Osteocyte (in vitro differentiated cells): ENCODE data around the gene SRC. TPM values are rescaled to one million over a fixed set of nuclear protein-coding genes. Genes with fewer than 3 reads are reported as not detected.

Source experiments
- DNase-seq: peaks from one replicate; pipeline ENCODE4 v3.0.0; 2021; ENCODE audit warnings: mixed read lengths; ENCODE audit not compliant: unreplicated experiment; ENCODE audit errors: extremely low spot score
- H3K27ac Mint-ChIP-seq: one replicate; pipeline ENCODE4 v1.8.0; 2021; ENCODE audit warnings: mild to moderate bottlenecking, mixed read lengths; ENCODE audit not compliant: unreplicated experiment
- H3K27me3 Mint-ChIP-seq: one replicate; pipeline ENCODE4 v1.8.0; 2021; ENCODE audit warnings: mixed read lengths; ENCODE audit not compliant: unreplicated experiment
- H3K36me3 Mint-ChIP-seq: one replicate; pipeline ENCODE4 v1.8.0; 2021; ENCODE audit warnings: mixed read lengths; ENCODE audit not compliant: unreplicated experiment
- H3K4me1 Mint-ChIP-seq: one replicate; pipeline ENCODE4 v1.8.0; 2021; ENCODE audit warnings: mixed read lengths; ENCODE audit not compliant: unreplicated experiment
- H3K4me3 Mint-ChIP-seq: one replicate; pipeline ENCODE4 v1.8.0; 2021; ENCODE audit warnings: mild to moderate bottlenecking, moderate library complexity, mixed read lengths; ENCODE audit not compliant: unreplicated experiment
- H3K9me3 Mint-ChIP-seq: one replicate; pipeline ENCODE4 v1.8.0; 2021; ENCODE audit warnings: mixed read lengths; ENCODE audit not compliant: unreplicated experiment
- total RNA-seq: library from RNA; stranded (reverse); gene quantifications from 2 replicates; pipeline ENCODE4 v1.2.1, GENCODE V29; 2021
- TF ChIP-seq, protein P1 (sequence below): fragments of 200-600 bp; sonication (generic); IDR thresholded peaks from 2 replicates; pipeline ENCODE4 v1.5.0; 2021; ENCODE audit warnings: antibody characterized with exemption, mild to moderate bottlenecking, moderate library complexity

The SRC gene
- total RNA-seq, 1 donor from 2014 or later = 32.5 TPM

DNA sequence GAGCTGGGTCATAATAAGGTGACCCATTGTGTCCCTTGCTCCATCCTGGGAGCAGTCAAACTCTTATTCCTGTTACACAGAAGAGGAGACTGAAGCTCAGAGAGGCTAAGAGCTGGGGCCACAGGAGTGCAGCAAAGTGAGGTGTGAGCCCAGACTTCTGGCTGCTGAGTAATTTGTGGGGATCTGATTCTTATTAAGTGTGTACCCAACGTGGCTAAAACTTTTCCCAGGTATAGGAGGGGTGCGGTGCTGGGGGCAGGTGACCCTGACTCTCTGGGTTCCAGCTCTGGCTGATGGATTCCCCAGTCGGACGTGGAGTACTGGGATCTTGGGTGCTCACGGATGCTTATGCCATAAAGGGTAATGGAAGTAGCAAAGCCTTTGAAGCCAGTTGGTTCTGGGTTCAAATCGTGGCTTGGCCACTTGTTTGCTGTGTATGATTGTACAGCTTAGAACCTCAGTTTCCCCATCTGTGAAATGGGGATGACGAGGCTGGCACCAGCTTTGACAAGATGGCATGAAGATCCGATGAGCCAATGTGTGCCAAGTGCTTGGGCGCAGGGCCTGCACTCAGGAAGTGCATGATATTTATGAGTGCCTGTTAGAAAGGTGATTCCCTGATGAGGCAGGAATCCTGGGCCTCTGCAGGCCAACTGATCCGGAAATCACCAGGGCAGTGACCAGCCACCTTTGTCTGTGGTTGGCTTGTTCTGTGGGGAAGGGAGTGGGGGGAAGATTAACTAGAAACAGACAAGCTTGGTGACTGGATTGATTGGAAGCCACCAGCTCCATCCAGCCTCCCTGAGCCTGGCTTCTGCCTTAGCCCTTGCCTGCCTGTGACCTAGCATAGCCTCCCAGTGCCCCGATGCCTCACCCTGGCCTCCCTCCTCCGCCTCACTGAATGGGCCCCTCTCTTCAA is 6.0 kb downstream of the SRC start:
- Mint-ChIP-seq H3K4me1 (peaks cover 33% of the 10 kb centered on the region), H3K36me3 (peaks cover 15% of the 10 kb centered on the region), H3K27me3 (no peaks in the 10 kb centered on the region), H3K9me3 (no peaks in the 10 kb centered on the region), H3K27ac (no peak overlapping the region), H3K4me3 (no peak overlapping the region)
- TF ChIP-seq, protein P1, sequence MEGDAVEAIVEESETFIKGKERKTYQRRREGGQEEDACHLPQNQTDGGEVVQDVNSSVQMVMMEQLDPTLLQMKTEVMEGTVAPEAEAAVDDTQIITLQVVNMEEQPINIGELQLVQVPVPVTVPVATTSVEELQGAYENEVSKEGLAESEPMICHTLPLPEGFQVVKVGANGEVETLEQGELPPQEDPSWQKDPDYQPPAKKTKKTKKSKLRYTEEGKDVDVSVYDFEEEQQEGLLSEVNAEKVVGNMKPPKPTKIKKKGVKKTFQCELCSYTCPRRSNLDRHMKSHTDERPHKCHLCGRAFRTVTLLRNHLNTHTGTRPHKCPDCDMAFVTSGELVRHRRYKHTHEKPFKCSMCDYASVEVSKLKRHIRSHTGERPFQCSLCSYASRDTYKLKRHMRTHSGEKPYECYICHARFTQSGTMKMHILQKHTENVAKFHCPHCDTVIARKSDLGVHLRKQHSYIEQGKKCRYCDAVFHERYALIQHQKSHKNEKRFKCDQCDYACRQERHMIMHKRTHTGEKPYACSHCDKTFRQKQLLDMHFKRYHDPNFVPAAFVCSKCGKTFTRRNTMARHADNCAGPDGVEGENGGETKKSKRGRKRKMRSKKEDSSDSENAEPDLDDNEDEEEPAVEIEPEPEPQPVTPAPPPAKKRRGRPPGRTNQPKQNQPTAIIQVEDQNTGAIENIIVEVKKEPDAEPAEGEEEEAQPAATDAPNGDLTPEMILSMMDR = no peak
- DNase-seq = no peak

DNA sequence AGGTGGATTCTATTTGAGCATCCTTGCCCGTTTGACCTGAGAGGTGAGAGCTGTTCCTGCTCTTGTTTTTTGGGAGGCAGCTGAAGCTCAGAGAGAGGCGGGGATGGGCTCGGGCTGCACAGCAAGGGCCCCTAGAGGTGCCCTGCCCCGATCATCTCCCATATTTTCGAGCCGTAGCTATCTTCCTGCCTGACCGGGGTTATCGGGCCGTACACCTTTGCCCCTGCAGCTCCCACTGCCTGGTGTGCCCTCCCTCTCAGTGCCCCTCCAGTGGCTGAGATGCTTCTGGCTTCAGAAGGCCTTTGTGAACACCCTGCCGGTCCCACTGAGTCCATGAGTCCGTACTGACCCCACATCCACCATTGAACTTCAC is 6.7 kb downstream of the SRC start:
- no peak overlapping the region for H3K27ac Mint-ChIP-seq

DNA sequence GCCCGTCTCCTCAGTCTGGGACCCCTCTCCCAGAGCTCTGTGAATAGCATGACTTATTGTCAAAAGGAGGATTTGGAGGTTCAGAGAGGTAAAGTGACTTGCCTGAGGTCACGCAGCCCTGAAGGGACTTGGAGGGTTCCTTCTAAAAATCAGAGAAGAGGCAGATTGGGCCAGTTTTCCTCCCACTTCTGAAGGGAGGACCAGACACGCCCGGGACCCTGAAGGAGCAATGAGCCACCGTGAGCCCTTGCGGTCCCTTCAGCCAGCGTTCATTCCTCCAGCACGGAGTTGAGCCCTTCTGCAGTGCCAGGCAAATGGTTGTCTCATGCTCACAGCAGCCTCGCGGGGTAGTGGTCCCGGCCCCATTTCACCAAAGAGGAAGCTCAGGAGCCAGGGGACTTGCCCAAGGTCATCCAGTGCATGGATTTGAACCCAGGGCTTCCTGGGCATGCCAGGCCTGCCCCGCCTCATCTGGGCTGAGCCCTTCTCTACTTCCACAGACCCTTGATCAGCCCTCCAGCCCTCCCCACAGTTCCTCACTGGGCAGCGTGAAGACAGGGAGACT is 7.4 kb downstream of the SRC start:
- no peak for DNase-seq
- Mint-ChIP-seq H3K36me3 (peaks cover 17% of the 10 kb centered on the region), H3K27ac (no peak overlapping the region), H3K4me3 (no peak overlapping the region), H3K4me1 (peaks cover 31% of the 10 kb centered on the region), H3K27me3 (no peaks in the 10 kb centered on the region), H3K9me3 (no peaks in the 10 kb centered on the region)
- TF ChIP-seq, protein P1 = no peak

More for the DNA sequence above, 6.7 kb downstream of the SRC start:
- H3K9me3 Mint-ChIP-seq = no peaks in the 10 kb centered on the region
- H3K4me1 Mint-ChIP-seq = peaks cover 33% of the 10 kb centered on the region
- no peaks in the 10 kb centered on the region for H3K27me3 Mint-ChIP-seq
- H3K36me3 Mint-ChIP-seq = peaks cover 17% of the 10 kb centered on the region
- no peak for DNase-seq
- TF ChIP-seq, protein P1 = no peak
- H3K4me3 Mint-ChIP-seq = no peak overlapping the region

DNA sequence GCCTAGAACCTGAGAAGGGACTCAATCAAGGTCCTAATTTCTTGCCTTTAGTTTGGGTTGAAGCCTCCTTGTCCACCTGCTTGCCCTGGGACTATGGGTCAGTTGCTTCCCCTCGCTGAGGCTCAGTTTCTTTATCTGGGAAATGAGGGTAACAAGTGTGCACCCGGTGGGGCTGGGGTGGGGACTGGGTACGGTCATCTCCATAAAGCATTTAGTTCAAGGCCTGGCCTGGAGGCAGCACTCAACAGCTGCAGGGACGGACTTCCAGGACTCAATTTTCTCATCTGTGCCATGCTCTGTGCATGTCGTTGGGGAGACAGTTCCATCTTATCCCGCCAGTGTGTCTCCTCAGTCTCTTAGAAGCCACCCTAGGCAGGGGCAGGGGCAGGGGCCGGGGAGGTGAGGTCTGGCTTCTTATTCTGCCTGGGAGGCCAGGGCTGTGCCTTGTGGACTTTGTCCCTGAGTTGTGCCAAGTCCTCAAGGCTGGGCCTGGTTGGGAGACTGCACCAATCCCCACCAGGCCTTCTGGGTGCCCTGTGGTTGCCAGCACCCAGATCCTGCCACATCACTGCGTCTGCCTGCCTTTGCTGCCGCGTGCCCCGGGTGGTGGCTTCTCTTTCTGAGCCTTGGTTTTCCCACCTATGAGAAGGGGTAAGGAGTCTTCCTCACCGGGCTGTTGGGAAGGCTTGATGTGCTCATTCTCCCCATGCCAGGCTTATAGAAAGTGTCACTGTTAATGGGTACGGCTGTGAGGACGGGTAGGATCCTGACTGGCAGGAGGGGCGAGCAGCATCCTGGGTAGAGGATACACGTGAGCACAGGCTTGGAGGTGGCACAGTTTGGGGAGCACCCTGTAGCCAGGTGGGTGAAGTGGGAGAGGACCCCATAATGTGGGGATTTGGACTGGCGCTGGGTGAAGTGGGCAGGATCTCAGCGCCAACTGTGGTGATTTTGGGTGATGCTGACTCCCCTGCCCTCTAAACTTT is 8.6 kb downstream of the SRC start:
- H3K9me3 Mint-ChIP-seq = no peaks in the 10 kb centered on the region
- TF ChIP-seq, protein P1 = no peak
- no peak for DNase-seq
- no peak overlapping the region for H3K4me3 Mint-ChIP-seq
- H3K27ac Mint-ChIP-seq = no peak overlapping the region
- H3K27me3 Mint-ChIP-seq = no peaks in the 10 kb centered on the region
- peaks cover 17% of the 10 kb centered on the region for H3K36me3 Mint-ChIP-seq
- H3K4me1 Mint-ChIP-seq = peaks cover 31% of the 10 kb centered on the region
